Measurements from ENCODE around the gene PIP4K2C. TPM values are rescaled to one million over a fixed set of nuclear protein-coding genes. Genes with fewer than 3 reads are reported as not detected.
"Not testable (repeated sequence)": the region's sequence is repeated elsewhere in the genome, so short reads cannot be mapped to it uniquely, and the experiment has no call there.

PIP4K2C gene
- total RNA-seq, 1 donor from 2014 or later, result 17.3 TPM

- TF ChIP-seq CTCF (conservative IDR thresholded peaks at IDR 0.05), result no peak
- H3K4me1 Mint-ChIP-seq, result peaks cover 29% of the 10 kb centered on the region
- H3K27ac Mint-ChIP-seq (ENCODE audit: unreplicated experiment), result no peak overlapping the region
- H3K9me3 Mint-ChIP-seq, result no peaks in the 10 kb centered on the region
- no peaks in the 10 kb centered on the region for H3K36me3 Mint-ChIP-seq (ENCODE audit: low read depth)
- no peak for DNase-seq (ENCODE audit: low read depth, low spot score)
- H3K27me3 Mint-ChIP-seq (ENCODE audit: low read depth), result peaks cover 48% of the 10 kb centered on the region
- no peak overlapping the region for H3K4me3 Mint-ChIP-seq
These were observed 36.5 kb upstream of the PIP4K2C start for GRCh38 chr12:57554453-57554852.

- peaks cover 45% of the 10 kb centered on the region for H3K27me3 Mint-ChIP-seq (ENCODE audit: low read depth)
- H3K4me1 Mint-ChIP-seq, result peaks cover 29% of the 10 kb centered on the region
- H3K27ac Mint-ChIP-seq (ENCODE audit: unreplicated experiment), result no peak overlapping the region
- no peak for TF ChIP-seq CTCF (conservative IDR thresholded peaks at IDR 0.05)
- H3K4me3 Mint-ChIP-seq, result no peak overlapping the region
- DNase-seq (ENCODE audit: low read depth, low spot score), result no peak
- no peaks in the 10 kb centered on the region for H3K9me3 Mint-ChIP-seq
- H3K36me3 Mint-ChIP-seq (ENCODE audit: low read depth), result no peaks in the 10 kb centered on the region
These were observed 36.1 kb upstream of the PIP4K2C start for GRCh38 chr12:57554897-57555296.

- Mint-ChIP-seq H3K4me3 (no peak overlapping the region), H3K36me3 (ENCODE audit: low read depth) (no peaks in the 10 kb centered on the region), H3K4me1 (peaks cover 1% of the 10 kb centered on the region), H3K27me3 (ENCODE audit: low read depth) (peaks cover 24% of the 10 kb centered on the region), H3K27ac (ENCODE audit: unreplicated experiment) (no peak overlapping the region), H3K9me3 (no peaks in the 10 kb centered on the region)
- DNase-seq (ENCODE audit: low read depth, low spot score), result no peak
- TF ChIP-seq CTCF (conservative IDR thresholded peaks at IDR 0.05), result no peak
These were observed 32.1 kb upstream of the PIP4K2C start for GRCh38 chr12:57558864-57559263.

GRCh38 chr12:57560516-57560915 is 30.5 kb upstream of the PIP4K2C start:
- Mint-ChIP-seq H3K4me3 (no peak overlapping the region), H3K27ac (ENCODE audit: unreplicated experiment) (no peak overlapping the region), H3K4me1 (no peaks in the 10 kb centered on the region), H3K27me3 (ENCODE audit: low read depth) (peaks cover 30% of the 10 kb centered on the region), H3K36me3 (ENCODE audit: low read depth) (peaks cover 6% of the 10 kb centered on the region), H3K9me3 (no peaks in the 10 kb centered on the region)
- DNase-seq (ENCODE audit: low read depth, low spot score), result no peak
- no peak for TF ChIP-seq CTCF (conservative IDR thresholded peaks at IDR 0.05)

- H3K27ac Mint-ChIP-seq (ENCODE audit: unreplicated experiment); H3K36me3 Mint-ChIP-seq (ENCODE audit: low read depth); H3K4me3 Mint-ChIP-seq; H3K4me1 Mint-ChIP-seq; DNase-seq (ENCODE audit: low read depth, low spot score); H3K9me3 Mint-ChIP-seq: not testable (repeated sequence)
- H3K27me3 Mint-ChIP-seq (ENCODE audit: low read depth), result peaks cover 30% of the 10 kb centered on the region
These were observed 29.9 kb upstream of the PIP4K2C start for GRCh38 chr12:57561117-57561516.

- no peak for TF ChIP-seq CTCF (conservative IDR thresholded peaks at IDR 0.05)
- Mint-ChIP-seq H3K4me3 (no peak overlapping the region), H3K27me3 (ENCODE audit: low read depth) (peaks cover 25% of the 10 kb centered on the region), H3K27ac (ENCODE audit: unreplicated experiment) (no peak overlapping the region), H3K36me3 (ENCODE audit: low read depth) (peaks cover 6% of the 10 kb centered on the region), H3K9me3 (no peaks in the 10 kb centered on the region), H3K4me1 (no peaks in the 10 kb centered on the region)
- DNase-seq (ENCODE audit: low read depth, low spot score), result no peak
These were observed 27.6 kb upstream of the PIP4K2C start for GRCh38 chr12:57563358-57563757.

All from neural crest cell (in vitro differentiated cells).